ENCODE measurements around the gene DGKD. TPM values are rescaled to one million over a fixed set of nuclear protein-coding genes. Genes with fewer than 3 reads are reported as not detected.

The DGKD gene
- total and polyA plus RNA-seq, 2 donors (not counting 1 experiment from before 2014, with no cell fraction given) = 224 to 396 TPM

- Mint-ChIP-seq H3K4me3 (no peak overlapping the region), H3K4me1 (no peaks in the 10 kb centered on the region), H3K27me3 (no peaks in the 10 kb centered on the region), H3K27ac (no peak overlapping the region), H3K9me3 (ENCODE audit: insufficient read depth) (no peaks in the 10 kb centered on the region)
- Histone ChIP-seq H3K4me1 (ENCODE audit: control insufficient read depth in 2 of 2, insufficient read depth in 2 of 2, low read length in 2 of 2) (no peaks in the 10 kb centered on the region), H2AFZ (ENCODE audit: insufficient read depth, low read depth, low read length, poor library complexity, severe bottlenecking) (no peak overlapping the region), H3K9me3 (ENCODE audit: control extremely low read depth in 1 of 3, control insufficient read depth in 2 of 3, insufficient read depth in 1 of 3, low read length in 2 of 3) (no peaks in the 10 kb centered on the region), H3K36me3 (replicated peaks in 1 of 2; ENCODE audit: control extremely low read depth in 1 of 2, control insufficient read depth in 1 of 2, extremely low read depth in 1 of 2, insufficient read depth in 2 of 2, low read length in 1 of 2) (peaks cover 19 to 96% of the 10 kb centered on the region in 2 experiments), H3K79me2 (ENCODE audit: control insufficient read depth, insufficient read depth, low read length) (peaks cover 21% of the 10 kb centered on the region), H3K4me2 (replicated peaks; ENCODE audit: low read depth, low read length, poor library complexity, severe bottlenecking) (no peak overlapping the region), H4K20me1 (ENCODE audit: control insufficient read depth, insufficient read depth, low read length, poor library complexity, severe bottlenecking) (peaks cover 43% of the 10 kb centered on the region), H3K4me3 (ENCODE audit: control extremely low read depth in 1 of 5, extremely low read depth in 1 of 5, insufficient read depth in 1 of 5, low read depth in 2 of 5, low read length in 4 of 5) (no peak overlapping the region), H3K9ac (ENCODE audit: low read length) (no peak overlapping the region), H3K27me3 (replicated peaks in 1 of 4; ENCODE audit: control extremely low read depth in 1 of 4, control insufficient read depth in 3 of 4, insufficient read depth in 4 of 4, low read length in 3 of 4) (no peaks in the 10 kb centered on the region), H3K27ac (ENCODE audit: low read length in 2 of 2) (no peak overlapping the region)
- no peak for DNase-seq
- ChIA-PET POLR2A (no interaction called here), CTCF (interaction anchor here (1.2 kb wide), 1 partner anchor 56 kb away, joined by 4 read pairs; no protein-coding TSS in a partner anchor)
- TF ChIP-seq EZH2 (IDR thresholded peaks at IDR 0.05; ENCODE audit: borderline replicate concordance, insufficient read depth, low read depth, low read length, poor library complexity, severe bottlenecking) (no peak), CTCF (IDR thresholded peaks at IDR 0.05) (no peak)
- intact Hi-C loops (cut with micrococcal nuclease) = no loop called here
- over 99% methylated on average over 8 of the region's 8 CpGs for WGBS (ENCODE audit: insufficient coverage)
- no peak for ATAC-seq (ENCODE audit: low read depth)
Measured at GRCh38 chr2:233458826-233459225, 104.5 kb downstream of the DGKD start.

GRCh38 chr2:233459426-233459825, 105.1 kb downstream of the DGKD start:
- Histone ChIP-seq H3K4me2 (replicated peaks; ENCODE audit: low read depth, low read length, poor library complexity, severe bottlenecking) (no peak overlapping the region), H3K4me1 (ENCODE audit: control insufficient read depth in 2 of 2, insufficient read depth in 2 of 2, low read length in 2 of 2) (no peaks in the 10 kb centered on the region), H3K9ac (ENCODE audit: low read length) (no peak overlapping the region), H3K27me3 (replicated peaks in 1 of 4; ENCODE audit: control extremely low read depth in 1 of 4, control insufficient read depth in 3 of 4, insufficient read depth in 4 of 4, low read length in 3 of 4) (no peaks in the 10 kb centered on the region), H3K9me3 (ENCODE audit: control extremely low read depth in 1 of 3, control insufficient read depth in 2 of 3, insufficient read depth in 1 of 3, low read length in 2 of 3) (no peaks in the 10 kb centered on the region), H3K4me3 (ENCODE audit: control extremely low read depth in 1 of 5, extremely low read depth in 1 of 5, insufficient read depth in 1 of 5, low read depth in 2 of 5, low read length in 4 of 5) (no peak overlapping the region), H3K79me2 (ENCODE audit: control insufficient read depth, insufficient read depth, low read length) (peaks cover 27% of the 10 kb centered on the region), H3K27ac (ENCODE audit: low read length in 2 of 2) (no peak overlapping the region), H4K20me1 (ENCODE audit: control insufficient read depth, insufficient read depth, low read length, poor library complexity, severe bottlenecking) (peaks cover 42% of the 10 kb centered on the region), H2AFZ (ENCODE audit: insufficient read depth, low read depth, low read length, poor library complexity, severe bottlenecking) (no peak overlapping the region), H3K36me3 (replicated peaks in 1 of 2; ENCODE audit: control extremely low read depth in 1 of 2, control insufficient read depth in 1 of 2, extremely low read depth in 1 of 2, insufficient read depth in 2 of 2, low read length in 1 of 2) (peaks cover 19 to 96% of the 10 kb centered on the region in 2 experiments)
- H3K27ac Mint-ChIP-seq = no peak overlapping the region
- no peak overlapping the region for H3K4me3 Mint-ChIP-seq
- H3K27me3 Mint-ChIP-seq = no peaks in the 10 kb centered on the region
- ATAC-seq (ENCODE audit: low read depth) = no peak
- intact Hi-C loops (cut with micrococcal nuclease) = no loop called here
- H3K9me3 Mint-ChIP-seq (ENCODE audit: insufficient read depth) = no peaks in the 10 kb centered on the region
- H3K4me1 Mint-ChIP-seq = no peaks in the 10 kb centered on the region
- TF ChIP-seq CTCF (IDR thresholded peaks at IDR 0.05) = no peak
- no peak for TF ChIP-seq EZH2 (IDR thresholded peaks at IDR 0.05; ENCODE audit: borderline replicate concordance, insufficient read depth, low read depth, low read length, poor library complexity, severe bottlenecking)
- CTCF ChIA-PET = interaction anchor here (1.2 to 1.6 kb wide), 2 partner anchors 55 to 57 kb away, joined by 3 to 4 read pairs; no protein-coding TSS in a partner anchor
- WGBS (ENCODE audit: insufficient coverage) = over 99% methylated on average over 10 of the region's 10 CpGs
- DNase-seq = no peak
- POLR2A ChIA-PET = interaction anchor here (0.7 kb wide), 2 partner anchors 11 to 1920 kb away, joined by 4 to 8 read pairs; no protein-coding TSS in a partner anchor
